Large intestine (tissue), 3 donors: ENCODE data around the gene APOL6. TPM values are rescaled to one million over a fixed set of nuclear protein-coding genes. Genes with fewer than 3 reads are reported as not detected.

Experiments used
- DNase-seq, 2 donors: peaks; one replicate each; pipeline versions ENCODE4 v3.0.0 to v3.0.0-alpha.2; 2013
- H3K27ac ChIP-seq: one replicate; pipeline ENCODE4 v1.5.1; 2013; ENCODE audit warnings: low read length
- H3K27me3 ChIP-seq: 2 replicates; pipeline ENCODE4 v1.6.1; 2013; ENCODE audit warnings: low read length; ENCODE audit not compliant: control insufficient read depth, insufficient read depth
- H3K36me3 ChIP-seq: 2 replicates; pipeline ENCODE4 v1.6.1; 2013; ENCODE audit warnings: low read length; ENCODE audit not compliant: control insufficient read depth, insufficient read depth
- H3K4me1 ChIP-seq: one replicate; pipeline ENCODE4 v1.6.1; 2013; ENCODE audit warnings: low read length; ENCODE audit not compliant: control insufficient read depth, insufficient read depth
- H3K4me3 ChIP-seq: one replicate; pipeline ENCODE4 v1.5.1; 2013; ENCODE audit warnings: low read length
- H3K9me3 ChIP-seq: one replicate; pipeline ENCODE4 v1.6.1; 2013; ENCODE audit warnings: mild to moderate bottlenecking, low read depth, low read length, moderate library complexity; ENCODE audit not compliant: control insufficient read depth
- WGBS: methylation state at CpG from one replicate; pipeline ENCODE4 v1.1.5; 2013; ENCODE audit warnings: low lambda C conversion rate; ENCODE audit not compliant: insufficient coverage; 5-methylcytosine and 5-hydroxymethylcytosine counted together
- polyA plus RNA-seq: library from polyadenylated mRNA; unstranded; fragments of 120-200 nt; gene quantifications from one replicate; pipeline ENCODE4 v1.2.1, GENCODE V29; 2013

APOL6 gene
- polyA plus RNA-seq, 1 donor, result 37.0 TPM

- Histone ChIP-seq H3K36me3 (no peaks in the 10 kb centered on the region), H3K4me1 (no peaks in the 10 kb centered on the region), H3K27ac (no peak overlapping the region), H3K9me3 (peaks cover 5% of the 10 kb centered on the region), H3K4me3 (no peak overlapping the region), H3K27me3 (no peaks in the 10 kb centered on the region)
- WGBS, result no CpG with 5 or more reads among the region's 13 CpGs
- no peak for DNase-seq
These were observed 42.3 kb upstream of the APOL6 start for GRCh38 chr22:35605851-35606481.

- Histone ChIP-seq H3K36me3 (no peaks in the 10 kb centered on the region), H3K9me3 (no peaks in the 10 kb centered on the region), H3K27me3 (no peaks in the 10 kb centered on the region), H3K4me1 (no peaks in the 10 kb centered on the region), H3K4me3 (no peak overlapping the region), H3K27ac (no peak overlapping the region)
- no CpG with 5 or more reads among the region's 8 CpGs for WGBS
- no peak for DNase-seq
These were observed 41.3 kb upstream of the APOL6 start for GRCh38 chr22:35606916-35607315.

GRCh38 chr22:35608088-35608487 lies 40.2 kb upstream of the APOL6 start:
- Histone ChIP-seq H3K36me3 (no peaks in the 10 kb centered on the region), H3K4me1 (no peaks in the 10 kb centered on the region), H3K4me3 (no peak overlapping the region), H3K27me3 (no peaks in the 10 kb centered on the region), H3K27ac (no peak overlapping the region), H3K9me3 (no peaks in the 10 kb centered on the region)
- 93% methylated on average over 2 of the region's 11 CpGs for WGBS
- DNase-seq, result no peak

GRCh38 chr22:35609261-35609660 lies 39.0 kb upstream of the APOL6 start:
- no peaks in the 10 kb centered on the region for H3K27me3 ChIP-seq
- H3K27ac ChIP-seq, result no peak overlapping the region
- H3K4me1 ChIP-seq, result no peaks in the 10 kb centered on the region
- DNase-seq, result no peak
- WGBS, result no CpG with 5 or more reads among the region's 9 CpGs
- H3K36me3 ChIP-seq, result no peaks in the 10 kb centered on the region
- H3K4me3 ChIP-seq, result no peak overlapping the region
- H3K9me3 ChIP-seq, result no peaks in the 10 kb centered on the region

- Histone ChIP-seq H3K4me1 (no peaks in the 10 kb centered on the region), H3K9me3 (no peaks in the 10 kb centered on the region), H3K27ac (no peak overlapping the region), H3K36me3 (no peaks in the 10 kb centered on the region), H3K27me3 (no peaks in the 10 kb centered on the region), H3K4me3 (no peak overlapping the region)
- no CpG with 5 or more reads among the region's 4 CpGs for WGBS
- no peak for DNase-seq
These were observed 38.5 kb upstream of the APOL6 start for GRCh38 chr22:35609761-35610160.

- H3K4me3 ChIP-seq, result no peak overlapping the region
- H3K9me3 ChIP-seq, result no peaks in the 10 kb centered on the region
- DNase-seq, result no peak
- no peak overlapping the region for H3K27ac ChIP-seq
- no peaks in the 10 kb centered on the region for H3K4me1 ChIP-seq
- H3K27me3 ChIP-seq, result no peaks in the 10 kb centered on the region
- no peaks in the 10 kb centered on the region for H3K36me3 ChIP-seq
- no CpG with 5 or more reads among the region's 10 CpGs for WGBS
These were observed 37.5 kb upstream of the APOL6 start for GRCh38 chr22:35610741-35611140.

- no peak for DNase-seq
- Histone ChIP-seq H3K27me3 (no peaks in the 10 kb centered on the region), H3K36me3 (no peaks in the 10 kb centered on the region), H3K27ac (no peak overlapping the region), H3K4me1 (no peaks in the 10 kb centered on the region), H3K4me3 (no peak overlapping the region), H3K9me3 (no peaks in the 10 kb centered on the region)
- no CpG with 5 or more reads among the region's 6 CpGs for WGBS
These were observed 36.9 kb upstream of the APOL6 start for GRCh38 chr22:35611200-35611890.

GRCh38 chr22:35611891-35612576 lies 36.2 kb upstream of the APOL6 start:
- Histone ChIP-seq H3K36me3 (no peaks in the 10 kb centered on the region), H3K27ac (no peak overlapping the region), H3K4me3 (no peak overlapping the region), H3K27me3 (no peaks in the 10 kb centered on the region), H3K9me3 (no peaks in the 10 kb centered on the region), H3K4me1 (no peaks in the 10 kb centered on the region)
- DNase-seq, result no peak
- no CpG with 5 or more reads among the region's 8 CpGs for WGBS

- Histone ChIP-seq H3K4me1 (no peaks in the 10 kb centered on the region), H3K27me3 (no peaks in the 10 kb centered on the region), H3K27ac (no peak overlapping the region), H3K9me3 (no peaks in the 10 kb centered on the region), H3K4me3 (no peak overlapping the region), H3K36me3 (no peaks in the 10 kb centered on the region)
- WGBS, result no CpG with 5 or more reads among the region's 12 CpGs
- DNase-seq, result no peak
These were observed 35.3 kb upstream of the APOL6 start for GRCh38 chr22:35612903-35613302.

- no peak for DNase-seq
- H3K9me3 ChIP-seq, result no peaks in the 10 kb centered on the region
- no peak overlapping the region for H3K4me3 ChIP-seq
- H3K36me3 ChIP-seq, result no peaks in the 10 kb centered on the region
- WGBS, result no CpG with 5 or more reads among the region's 2 CpGs
- no peaks in the 10 kb centered on the region for H3K27me3 ChIP-seq
- H3K27ac ChIP-seq, result no peak overlapping the region
- H3K4me1 ChIP-seq, result no peaks in the 10 kb centered on the region
These were observed 33.8 kb upstream of the APOL6 start for GRCh38 chr22:35614404-35614803.
